NB4 (cell line): ENCODE data around the gene MAFB.

Source experiments
- DNase-seq: peaks from one replicate; pipeline ENCODE4 v3.0.0; 2010; ENCODE audit warnings: low read depth
- H3K4me3 ChIP-seq: one replicate; pipeline ENCODE4 v1.5.1; 2011; ENCODE audit warnings: mild to moderate bottlenecking, low read depth, low read length, moderate library complexity
- CTCF ChIP-seq: IDR thresholded peaks from one replicate; pipeline ENCODE4 v1.5.1; 2012; ENCODE audit warnings: low read depth, low read length
- MYC ChIP-seq: IDR thresholded peaks from 2 replicates; pipeline ENCODE4 v1.6.1; 2011; ENCODE audit warnings: low read depth, low read length
- POLR2A ChIP-seq: IDR thresholded peaks from 2 replicates; pipeline ENCODE4 v1.6.1; 2011; ENCODE audit warnings: mild to moderate bottlenecking; ENCODE audit not compliant: insufficient read length; ENCODE audit errors: extremely low read depth
- TF ChIP-seq, protein P1 (sequence below): IDR thresholded peaks from 2 replicates; pipeline ENCODE4 v1.6.1; 2011; ENCODE audit warnings: low read depth, low read length

MAFB gene

DNA sequence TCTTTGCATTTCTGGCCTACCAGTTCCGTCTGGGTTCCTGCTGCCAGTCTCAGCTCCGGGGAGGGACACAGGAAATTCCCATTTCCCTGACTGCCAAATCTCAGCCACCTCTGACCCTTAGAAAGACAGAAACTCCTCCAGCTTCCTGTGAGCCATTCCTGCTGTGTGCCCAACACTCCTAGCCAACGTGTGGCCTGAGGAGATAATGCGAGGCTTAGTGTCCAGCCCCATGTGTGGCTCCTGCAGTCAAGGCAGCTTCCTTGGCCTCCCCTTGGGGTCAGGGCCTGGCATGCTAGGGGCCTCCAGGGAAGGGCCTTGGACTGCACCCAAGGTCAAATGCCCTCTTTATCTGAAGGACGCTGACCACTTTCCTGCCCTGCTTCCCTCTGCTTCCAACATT, 45.1 kb downstream of the MAFB start:
- no peak for DNase-seq
- TF ChIP-seq POLR2A, result no peak
- TF ChIP-seq MYC, result no peak
- TF ChIP-seq CTCF, result no peak
- TF ChIP-seq, protein P1, sequence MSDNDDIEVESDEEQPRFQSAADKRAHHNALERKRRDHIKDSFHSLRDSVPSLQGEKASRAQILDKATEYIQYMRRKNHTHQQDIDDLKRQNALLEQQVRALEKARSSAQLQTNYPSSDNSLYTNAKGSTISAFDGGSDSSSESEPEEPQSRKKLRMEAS, result no peak

GRCh38 chr20:40641809-40642208, 47.2 kb downstream of the MAFB start:
- TF ChIP-seq POLR2A (no peak), MYC (no peak), CTCF (no peak)
- TF ChIP-seq, protein P1, result no peak
- no peak for DNase-seq
- H3K4me3 ChIP-seq, result no peak overlapping the region

More for the DNA sequence above, 45.1 kb downstream of the MAFB start:
- H3K4me3 ChIP-seq, result no peak overlapping the region

- DNase-seq, result no peak
- H3K4me3 ChIP-seq, result no peak overlapping the region
- no peak for TF ChIP-seq POLR2A
- TF ChIP-seq, protein P1, result no peak
- TF ChIP-seq MYC, result no peak
- no peak for TF ChIP-seq CTCF
These were observed 47.8 kb downstream of the MAFB start for GRCh38 chr20:40641202-40641601.

DNA sequence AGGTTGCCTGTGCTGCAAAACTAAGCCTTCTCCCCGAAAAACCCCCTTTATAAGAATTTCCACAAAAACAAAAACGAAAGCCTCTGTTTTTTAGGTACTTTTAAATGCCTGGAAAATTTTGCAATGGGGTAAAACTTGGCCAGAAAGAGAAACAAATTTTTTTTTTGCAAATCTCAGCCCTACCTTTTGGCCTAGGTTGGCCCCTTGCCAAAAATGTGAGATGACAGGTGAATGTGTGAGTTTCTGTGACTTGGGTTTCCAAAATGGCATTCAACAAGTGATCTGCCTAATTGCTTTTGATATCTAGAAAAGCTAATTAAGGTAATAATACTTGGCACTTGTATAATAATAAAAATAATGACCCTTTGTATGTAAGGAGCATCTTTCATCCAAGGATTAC, 48.4 kb downstream of the MAFB start:
- DNase-seq, result no peak
- no peak for TF ChIP-seq POLR2A
- TF ChIP-seq, protein P1, result no peak
- TF ChIP-seq CTCF, result no peak
- TF ChIP-seq MYC, result no peak
- H3K4me3 ChIP-seq, result no peak overlapping the region

DNA sequence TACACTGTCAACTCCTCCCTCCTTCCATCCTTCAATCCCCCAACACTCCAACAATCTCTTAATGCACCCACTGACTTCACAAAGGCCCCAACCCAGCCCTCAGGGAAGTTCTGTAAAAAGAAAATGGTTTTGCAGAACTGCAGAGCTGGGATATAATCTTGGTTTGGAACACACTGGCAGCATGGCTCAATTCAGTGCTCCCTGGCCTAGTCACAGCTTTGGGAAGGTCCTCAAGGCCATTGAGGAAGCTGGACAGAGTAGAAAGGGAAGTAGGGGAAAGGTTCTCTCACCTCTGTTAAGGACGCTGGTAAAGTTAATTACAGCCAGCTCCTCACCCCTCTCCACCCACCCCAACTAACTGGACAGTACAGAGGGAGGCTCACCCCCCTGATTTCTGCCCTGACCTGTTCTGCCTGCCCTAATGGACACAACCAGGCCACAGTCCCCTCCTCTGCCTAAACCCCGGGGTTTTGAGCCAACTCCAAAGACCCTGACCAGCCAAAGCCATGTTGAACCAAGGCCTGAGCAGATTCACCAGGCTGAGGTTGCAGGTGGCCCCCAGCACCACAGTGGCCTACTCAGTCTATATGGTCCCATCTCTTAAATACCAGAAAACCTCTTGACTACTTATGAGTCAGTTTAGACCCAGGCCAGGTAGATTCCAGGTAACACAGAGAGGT, 49.2 kb downstream of the MAFB start:
- no peak for DNase-seq
- H3K4me3 ChIP-seq, result no peak overlapping the region
- TF ChIP-seq, protein P1, result no peak
- TF ChIP-seq CTCF (no peak), MYC (no peak), POLR2A (no peak)
